ENCODE measurements around the gene RGS6.
A peak's percentile ranks its signal among the peaks of the same experiment; 100 is the strongest.

RGS6 gene

DNA sequence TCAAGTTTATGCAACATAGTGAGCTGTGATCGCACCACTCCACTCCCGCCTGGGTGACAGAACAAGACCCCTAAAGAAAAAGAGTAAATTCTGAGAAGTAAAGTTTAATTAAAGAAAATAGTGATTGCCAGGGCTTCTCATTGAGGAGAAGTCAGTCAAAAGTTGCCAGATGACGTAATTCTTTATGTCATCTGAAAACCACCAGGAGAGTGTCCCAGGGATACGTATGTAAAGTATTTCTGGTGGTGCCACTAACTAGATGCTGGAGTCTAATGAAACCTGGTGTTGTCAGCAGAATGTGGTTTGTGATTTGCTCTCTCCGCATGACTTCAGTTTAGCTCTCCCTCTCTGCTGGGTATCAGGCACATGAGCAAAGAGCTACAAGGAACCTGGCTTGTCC is 569.2 kb downstream of the RGS6 start:
- DNase-seq (ENCODE audit: low read depth) = no peak

DNA sequence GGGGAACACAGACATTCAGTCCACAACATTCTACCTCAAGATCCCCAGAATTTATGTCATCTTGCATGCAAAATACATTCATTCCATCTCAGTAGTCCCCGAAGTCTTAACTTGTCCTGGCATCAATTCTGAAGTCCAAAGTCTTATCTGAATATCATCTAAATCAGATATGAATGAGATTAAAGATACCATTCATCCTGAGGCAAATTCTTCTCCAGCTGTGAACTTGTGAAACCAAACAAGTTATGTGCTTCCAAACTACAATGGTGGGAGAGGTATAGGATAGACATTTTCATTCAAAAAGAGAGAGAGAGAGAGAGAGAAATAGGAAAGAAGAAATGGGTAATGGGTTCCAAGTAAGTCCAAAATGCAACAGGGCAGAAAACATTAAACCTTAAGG is 571.0 kb downstream of the RGS6 start:
- DNase-seq (ENCODE audit: low read depth) = no peak

DNA sequence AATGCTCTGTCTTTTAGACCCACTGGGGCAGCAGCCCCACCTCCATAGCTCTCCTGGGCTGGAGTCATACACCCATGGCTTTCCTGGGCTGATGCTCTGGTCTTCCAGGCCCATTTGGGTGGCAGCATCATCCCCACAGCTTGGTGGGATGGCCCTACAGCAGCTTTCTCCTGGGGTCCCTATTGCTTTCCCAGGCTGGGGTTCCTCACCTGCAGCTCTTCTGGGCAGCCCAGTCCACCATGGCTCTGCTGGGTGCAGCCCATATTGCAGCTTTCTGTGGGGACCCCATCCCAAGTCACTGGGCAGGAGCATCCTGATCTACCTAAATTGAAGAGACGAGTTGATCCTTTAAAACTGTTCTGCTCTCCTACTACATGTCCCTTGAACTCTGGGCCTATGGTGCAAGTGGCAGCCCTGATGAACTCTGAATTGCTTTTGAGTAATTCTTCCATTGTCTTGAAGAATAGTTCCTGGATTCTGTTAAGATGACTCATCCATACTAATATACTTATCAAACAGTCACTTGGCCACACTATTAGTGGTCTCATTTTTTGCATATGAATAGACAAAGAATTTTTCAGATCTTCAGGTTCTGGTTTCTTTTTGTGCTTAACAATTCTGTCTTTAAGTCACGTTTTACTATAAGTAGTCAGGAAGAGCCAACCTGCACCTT is 571.6 kb downstream of the RGS6 start:
- DNase-seq (ENCODE audit: low read depth) = no peak

DNA sequence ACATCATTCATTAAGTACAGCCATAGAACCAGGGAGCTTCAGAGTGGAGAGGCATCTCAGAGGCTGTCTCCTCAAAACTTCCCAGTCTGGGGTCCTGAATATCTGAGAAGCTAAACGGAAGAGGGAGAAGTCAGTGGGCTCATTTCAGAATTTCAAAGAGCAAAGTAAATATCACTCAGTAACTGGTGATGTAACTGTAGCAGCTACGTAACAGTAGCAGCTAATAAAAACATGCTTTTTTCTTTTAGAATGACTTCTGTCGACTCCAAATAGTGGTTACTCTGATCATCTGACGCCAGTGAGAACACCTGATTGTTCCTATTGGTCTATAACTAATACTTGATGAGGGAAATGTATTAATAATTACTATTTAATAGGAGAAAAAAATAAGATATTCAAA is 578.3 kb downstream of the RGS6 start:
- no peak for DNase-seq (ENCODE audit: low read depth)

DNA sequence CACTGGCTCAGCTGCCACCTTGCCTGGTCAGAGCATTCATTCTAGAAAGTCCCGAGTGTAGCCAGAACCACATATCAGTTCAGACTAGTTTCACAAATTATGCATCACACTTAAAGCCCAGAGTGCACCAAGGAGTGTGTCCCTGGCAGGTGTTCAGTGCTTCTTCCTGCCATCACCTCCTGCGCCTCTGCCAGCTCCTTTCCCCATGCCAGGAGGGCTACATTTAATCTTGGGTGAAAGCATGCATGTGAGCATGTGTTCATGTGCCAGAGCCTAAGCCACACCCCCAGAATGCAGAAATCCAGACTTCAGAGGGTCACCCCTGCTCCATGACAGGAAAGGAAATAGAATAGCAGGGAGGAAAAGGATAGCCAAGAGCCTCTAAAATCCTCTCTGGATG is 580.1 kb downstream of the RGS6 start:
- DNase-seq (ENCODE audit: low read depth) = no peak

DNA sequence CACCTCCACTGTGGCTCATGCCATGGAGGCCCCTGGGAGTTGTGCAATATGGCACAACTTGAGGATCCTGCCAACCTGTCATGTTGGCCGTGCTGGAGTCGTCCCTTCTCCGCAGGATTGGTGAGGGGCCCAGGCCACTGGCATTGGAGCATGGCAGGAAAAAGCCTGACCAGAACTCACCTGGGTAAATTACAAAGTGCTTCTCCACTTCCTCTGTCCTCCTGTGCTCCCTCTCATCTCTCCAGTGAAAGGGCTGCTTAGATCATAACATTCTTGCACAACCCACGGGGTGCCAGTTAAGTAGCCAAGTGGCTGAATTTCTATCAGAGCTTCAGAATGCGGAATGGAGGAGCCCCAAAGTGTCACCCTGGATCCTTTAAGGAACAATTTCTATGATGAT is 580.7 kb downstream of the RGS6 start:
- no peak for DNase-seq (ENCODE audit: low read depth)

DNA sequence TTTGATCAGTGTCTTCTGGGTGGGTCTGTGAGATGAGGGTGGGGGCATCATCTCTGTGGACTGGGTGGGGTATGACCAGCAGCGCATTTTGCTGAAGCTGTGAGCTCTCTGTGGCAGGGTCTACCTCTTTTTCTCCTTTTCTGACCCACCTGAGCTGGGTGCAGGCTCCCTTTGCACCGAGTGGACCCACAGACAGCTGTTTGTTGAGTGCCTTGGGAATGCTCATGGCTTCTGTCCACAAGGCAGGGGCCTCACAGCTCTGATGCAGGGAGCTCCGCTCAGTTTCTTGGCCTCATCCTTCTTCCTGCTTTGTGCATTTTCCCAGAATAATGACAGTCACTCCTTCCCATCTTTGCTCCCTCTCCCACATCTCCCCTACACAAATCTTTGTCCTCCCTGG is 581.1 kb downstream of the RGS6 start:
- no peak for DNase-seq (ENCODE audit: low read depth)

DNA sequence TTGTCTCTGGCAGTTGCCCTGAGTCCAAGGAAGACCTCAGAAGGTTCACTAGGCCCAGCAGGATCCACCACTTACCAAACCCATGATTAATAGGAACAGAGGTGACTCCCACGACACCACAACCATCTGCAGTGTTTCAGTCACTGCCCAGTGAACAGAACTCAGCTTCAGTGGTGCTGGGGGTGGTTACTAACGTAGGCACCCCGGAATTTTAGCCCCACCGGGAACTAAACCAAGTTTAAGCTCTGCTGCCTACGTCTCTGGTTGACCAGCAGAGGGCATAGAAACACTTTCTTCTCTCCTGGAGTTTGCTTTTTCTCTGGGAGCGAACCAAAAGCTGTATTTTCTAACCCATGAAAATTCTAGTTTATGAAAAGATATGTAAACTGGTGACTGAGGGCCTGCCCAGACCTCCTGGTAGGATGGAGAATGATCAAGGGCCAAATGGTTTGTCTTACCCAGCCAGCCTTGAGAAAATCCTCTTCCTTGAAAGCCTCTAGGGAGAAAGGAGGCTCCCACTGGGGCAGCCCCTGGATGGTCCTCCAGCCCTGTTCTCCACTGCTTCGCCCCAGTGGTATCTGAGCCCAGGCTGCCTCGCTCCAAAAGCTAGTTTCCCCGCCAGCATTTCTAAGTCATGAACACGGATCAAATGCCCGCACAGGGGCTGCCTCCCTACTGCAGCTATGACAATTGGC is 581.9 kb downstream of the RGS6 start:
- DNase-seq (ENCODE audit: low read depth) = no peak

DNA sequence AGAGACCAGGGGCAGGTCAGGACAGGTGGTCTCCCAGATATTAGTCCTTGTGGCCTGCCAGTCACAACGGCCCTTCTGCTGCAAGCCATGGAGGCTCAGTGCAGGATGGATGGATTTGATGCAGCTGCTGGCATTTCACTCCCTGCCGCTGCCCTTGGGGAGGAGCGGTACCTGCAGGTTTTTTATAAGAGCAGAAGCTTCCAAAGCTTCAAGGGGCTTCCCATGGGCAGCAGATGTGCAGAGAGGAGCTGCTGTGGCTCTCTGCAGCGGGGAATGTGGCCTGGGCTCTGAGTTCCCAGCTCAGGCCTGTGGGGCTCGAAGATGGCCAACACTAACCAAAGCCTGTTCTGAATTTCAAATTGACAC is 582.4 kb downstream of the RGS6 start:
- no peak for DNase-seq (ENCODE audit: low read depth)

DNA sequence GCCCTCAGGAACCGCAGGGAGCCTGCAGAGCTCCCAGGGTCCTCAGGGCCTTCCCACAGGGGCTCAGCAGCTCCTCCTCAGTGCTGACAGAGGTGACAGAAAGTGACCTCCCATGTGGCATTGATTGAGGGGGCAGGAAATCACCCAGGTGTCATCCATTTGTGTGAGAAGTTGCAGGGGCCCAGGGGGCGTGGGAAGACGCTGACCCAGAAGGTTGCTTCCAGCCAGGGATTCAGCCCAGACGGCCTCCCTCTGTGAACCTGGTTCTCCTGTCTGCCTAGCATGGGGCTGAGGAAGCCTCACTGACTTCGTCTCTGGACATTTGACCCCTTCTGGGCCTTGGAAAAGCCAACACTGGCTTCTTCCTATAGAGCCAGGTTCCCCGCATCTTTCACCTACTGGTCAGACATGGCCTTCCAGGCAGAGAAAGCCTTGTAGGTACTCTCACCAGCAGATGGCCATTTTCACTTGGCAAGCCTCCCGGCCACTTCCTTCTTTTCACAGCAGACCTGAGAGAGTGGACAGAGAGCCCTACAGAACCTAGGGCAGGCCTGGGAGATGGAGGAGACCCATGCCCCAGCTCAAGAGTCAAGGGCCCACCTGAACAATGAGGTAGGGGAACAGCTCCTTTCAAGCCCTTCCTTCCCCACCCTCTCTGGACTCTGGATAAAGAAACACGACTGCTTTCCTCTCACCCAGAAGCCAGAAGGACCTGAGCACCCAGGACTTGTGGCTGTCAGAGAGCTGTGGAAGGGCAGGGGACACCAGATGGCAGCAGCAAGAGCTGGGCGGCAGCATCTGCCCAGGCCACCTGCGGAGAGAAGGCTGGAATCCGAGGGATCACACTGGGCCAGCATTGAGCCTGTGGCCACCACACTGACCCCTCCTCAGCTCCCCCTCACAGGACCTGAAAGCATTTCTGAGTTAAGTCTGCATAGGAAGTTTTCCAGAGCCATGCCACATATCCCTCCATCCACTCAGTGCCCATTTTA is 583.8 kb downstream of the RGS6 start:
- no peak for DNase-seq (ENCODE audit: low read depth)

DNA sequence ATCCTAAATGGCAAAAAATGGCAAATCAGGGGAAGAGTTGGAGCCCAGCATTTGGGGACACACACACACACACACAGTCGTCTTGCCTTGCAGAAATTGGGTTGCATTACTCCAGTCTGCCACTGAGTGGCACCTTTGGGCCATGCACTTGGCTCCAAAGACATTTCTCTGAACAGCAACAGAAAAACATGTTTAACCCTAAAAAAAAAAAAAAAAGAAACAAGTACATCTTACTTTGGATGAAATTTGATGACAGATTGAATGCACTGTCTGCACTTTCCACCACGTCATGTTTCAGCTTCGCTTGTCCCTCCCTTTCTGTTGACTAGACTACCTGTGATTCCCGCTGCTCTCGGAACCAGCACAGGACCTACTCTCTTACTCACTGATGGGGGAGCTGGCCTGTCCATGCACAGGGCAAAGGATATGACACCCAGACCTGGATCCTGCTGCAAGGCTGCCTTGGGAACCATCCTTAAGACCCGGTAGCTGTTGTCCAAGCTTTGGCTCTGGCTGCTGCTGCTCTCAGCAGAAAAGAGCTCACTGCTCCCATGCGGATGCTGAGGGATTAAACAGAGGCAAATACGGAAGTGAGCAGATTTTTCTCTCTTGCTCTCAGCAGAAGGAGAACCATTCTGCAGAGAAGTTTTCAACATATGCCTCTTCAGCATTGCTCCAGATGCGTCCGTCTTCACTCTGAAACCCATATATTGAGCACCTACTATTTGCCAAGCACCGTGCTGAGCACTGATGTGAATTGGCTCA is 584.9 kb downstream of the RGS6 start:
- peak; percentile 64 for DNase-seq (ENCODE audit: low read depth)

DNA sequence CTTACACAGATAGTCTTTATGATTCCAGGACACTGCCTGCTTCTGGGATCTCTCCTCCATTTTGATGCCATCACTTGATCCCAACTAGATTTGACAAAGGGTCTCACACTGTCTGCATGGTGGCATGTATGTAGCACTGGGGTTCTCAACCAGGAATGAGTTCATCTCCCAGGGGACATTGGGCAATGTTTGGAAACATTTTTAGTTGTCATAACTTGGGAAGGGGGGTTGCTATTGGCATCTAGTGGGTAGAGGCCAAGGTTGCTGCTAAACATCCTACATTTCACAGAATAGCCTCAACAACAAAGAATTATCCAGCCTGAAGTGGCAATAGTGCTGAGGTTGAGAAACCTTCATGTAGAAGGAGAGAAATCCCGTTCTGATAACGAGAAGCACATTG is 585.5 kb downstream of the RGS6 start:
- DNase-seq (ENCODE audit: low read depth) = no peak

DNA sequence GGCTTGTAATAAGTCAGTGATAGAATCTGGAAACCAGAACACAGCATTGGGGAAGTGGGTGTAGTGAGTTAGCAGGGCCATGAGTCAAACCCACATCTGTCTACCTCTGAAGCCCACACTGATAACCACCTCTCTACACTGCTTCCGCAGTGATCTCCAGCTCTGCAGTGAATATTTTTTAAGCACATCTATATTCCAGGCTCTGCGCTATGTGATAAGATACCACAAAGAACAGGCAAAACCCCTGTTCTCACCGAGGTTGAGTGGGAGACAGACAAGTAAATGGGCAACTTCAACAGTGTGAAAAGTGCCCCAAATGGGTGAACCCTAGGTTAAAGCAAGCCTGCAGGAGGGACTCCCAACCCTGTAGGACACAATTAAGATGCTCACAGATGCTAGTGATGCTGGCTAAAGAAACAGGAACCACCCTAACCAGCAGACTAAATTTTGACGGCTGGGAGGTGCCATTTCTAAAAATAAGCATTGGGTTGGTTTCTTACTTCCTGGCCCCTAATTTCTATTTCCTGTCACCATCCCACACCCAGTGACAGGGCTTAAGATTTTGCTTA is 586.7 kb downstream of the RGS6 start:
- DNase-seq (ENCODE audit: low read depth) = peak; percentile 39

DNA sequence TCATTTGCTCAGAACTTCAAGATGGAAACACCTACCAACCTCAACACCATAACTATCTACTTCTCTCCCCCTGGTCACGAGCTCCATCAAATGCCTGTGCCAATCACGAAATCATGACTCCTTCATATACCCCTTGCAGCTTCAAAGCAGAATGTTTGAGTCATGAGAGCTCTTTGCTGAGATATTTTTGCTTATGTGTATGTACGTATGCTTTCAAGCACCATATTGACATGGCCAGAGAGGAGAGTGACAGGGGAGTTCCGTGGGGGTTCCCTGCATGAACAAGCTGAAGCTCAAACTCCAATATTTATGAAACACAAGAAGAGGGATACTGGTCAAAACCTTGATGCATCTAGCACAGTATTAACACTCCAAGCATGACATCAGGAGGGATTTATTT is 587.3 kb downstream of the RGS6 start:
- DNase-seq (ENCODE audit: low read depth) = peak; percentile 17

DNA sequence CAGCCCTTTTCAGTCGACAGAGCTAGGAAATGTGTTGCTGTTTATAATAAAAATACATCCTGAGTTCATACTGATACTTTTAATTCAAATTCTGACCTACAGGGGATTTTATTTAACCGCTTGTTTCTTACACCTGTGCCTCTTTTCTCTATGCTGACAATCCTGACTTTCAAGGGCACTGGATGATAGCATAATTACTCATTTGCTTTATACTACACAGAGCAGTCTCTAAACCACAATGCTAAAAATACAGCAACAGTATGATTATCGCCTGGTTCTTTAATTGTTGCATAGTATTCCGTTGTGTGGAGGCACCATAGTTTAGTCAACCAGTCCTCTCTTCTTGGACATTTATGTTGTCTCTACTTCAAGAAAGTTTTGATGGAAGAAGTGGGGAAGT is 588.8 kb downstream of the RGS6 start:
- DNase-seq (ENCODE audit: low read depth) = no peak

DNA sequence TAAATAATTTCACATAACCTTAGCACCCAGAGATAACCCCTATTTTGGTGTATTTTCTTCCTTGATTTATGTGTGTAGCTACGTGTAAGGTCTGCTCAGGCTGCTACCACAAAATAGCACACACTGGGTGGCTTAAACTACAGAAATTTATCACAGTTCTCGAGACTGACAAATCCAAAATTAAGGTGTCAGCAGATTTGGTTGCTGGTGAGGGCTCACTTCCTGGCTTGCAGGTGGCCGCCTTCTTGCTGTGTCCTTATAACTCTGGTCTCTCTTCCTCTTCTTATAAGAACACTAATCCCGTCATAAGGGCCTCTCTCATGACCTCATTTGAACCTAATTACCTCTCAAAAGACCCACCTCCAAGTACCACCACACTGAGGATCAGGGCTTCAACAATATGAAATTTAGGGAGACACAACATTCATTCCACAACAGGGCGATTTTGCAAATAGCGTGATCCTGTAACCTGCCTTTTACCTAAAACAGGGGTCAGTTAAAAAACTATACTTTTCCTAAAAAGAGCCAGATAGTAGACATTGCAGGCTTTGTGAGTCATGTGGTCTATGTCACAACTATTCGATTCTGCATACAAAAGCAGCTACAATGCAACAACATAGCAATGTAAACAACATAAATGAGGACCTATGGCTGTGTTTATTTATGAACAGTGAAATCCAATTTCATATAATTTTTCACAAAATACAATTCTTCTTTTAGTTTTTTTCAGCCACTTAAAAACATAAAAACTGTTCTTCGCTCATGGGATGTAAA is 589.9 kb downstream of the RGS6 start:
- DNase-seq (ENCODE audit: low read depth) = no peak

DNA sequence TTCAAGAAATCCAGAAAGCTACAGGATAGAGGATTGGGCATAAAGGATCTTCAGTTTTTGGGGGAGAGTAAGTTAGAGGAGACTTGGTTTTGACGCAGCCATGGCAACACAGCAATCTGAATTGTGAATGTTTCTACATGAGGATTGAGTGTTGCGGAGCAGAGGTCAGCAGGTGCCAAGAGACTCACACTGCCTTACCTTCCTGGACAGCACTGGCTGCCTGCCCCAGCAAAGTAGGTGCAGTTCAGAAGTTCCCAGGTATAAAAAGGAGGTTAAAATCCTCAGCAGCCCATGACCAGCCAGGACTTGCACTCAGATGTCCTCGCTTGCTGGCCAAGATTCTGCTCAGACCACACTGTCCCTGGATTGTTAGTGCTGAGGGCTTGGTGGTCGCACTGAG is 590.6 kb downstream of the RGS6 start:
- no peak for DNase-seq (ENCODE audit: low read depth)

DNA sequence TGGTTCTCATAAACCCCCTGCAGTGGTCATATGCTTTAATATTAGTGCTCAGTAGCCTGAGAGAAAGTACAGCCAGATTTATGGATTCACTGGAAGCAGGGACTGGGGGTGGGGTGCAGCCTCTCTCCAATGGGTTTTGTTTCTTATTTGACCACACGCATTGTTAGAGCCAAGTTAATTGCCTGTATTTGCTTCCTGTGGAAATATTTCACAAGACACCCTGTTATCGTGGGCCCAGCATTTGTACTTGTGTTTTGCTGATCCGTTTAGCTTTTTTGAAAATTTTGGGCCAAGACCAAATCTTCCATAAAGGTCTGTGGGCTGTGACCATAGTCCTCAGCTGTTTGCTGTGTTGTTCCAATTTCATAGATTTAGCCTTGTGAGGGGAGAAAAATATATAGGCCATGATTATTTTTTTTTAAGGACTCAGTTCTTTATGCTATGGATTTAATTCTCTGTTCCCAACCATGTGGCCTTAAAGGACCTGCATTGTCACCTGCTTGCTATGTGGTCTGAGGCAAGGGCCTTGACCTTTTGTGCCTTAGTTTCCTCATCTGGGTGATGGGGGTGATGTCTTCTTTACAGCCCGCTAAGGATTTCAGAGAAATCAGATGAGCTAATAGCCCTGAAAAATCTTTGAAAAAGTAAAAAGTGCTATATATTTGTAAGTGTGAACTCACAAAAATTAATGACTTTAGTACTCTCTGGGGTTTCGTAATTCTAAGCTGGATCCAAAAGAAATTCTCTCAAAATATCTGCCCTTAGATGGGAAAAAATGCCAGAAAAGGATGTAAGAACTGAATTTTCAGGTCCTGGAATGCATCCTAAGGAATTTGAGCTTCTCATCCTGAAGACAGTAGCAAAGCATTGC is 591.4 kb downstream of the RGS6 start:
- DNase-seq (ENCODE audit: low read depth) = no peak

DNA sequence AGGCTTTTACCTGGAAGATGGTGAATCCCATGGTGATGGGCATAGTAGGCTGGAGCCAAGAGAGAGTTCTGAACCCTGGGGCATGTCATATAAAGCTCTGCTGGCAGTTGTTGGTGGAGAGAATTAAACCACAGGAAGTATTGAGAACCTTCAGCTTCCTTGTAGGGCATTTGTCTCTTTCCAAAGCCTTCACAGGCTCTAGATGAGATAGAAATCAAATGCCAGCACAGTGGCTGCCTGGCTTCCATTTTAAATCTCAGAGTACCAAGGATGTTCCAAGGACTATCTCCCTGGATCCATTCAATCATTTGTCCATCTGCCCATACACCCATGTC is 592.0 kb downstream of the RGS6 start:
- DNase-seq (ENCODE audit: low read depth) = no peak
